ENCODE measurements around the gene PIM3.
A peak's percentile ranks its signal among the peaks of the same experiment; 100 is the strongest.

PIM3 gene

GRCh38 chr22:49998718-49999062, 38.1 kb downstream of the PIM3 start:
- no peak for DNase-seq (ENCODE audit: extremely low read depth, insufficient read length)
- H3K4me3 ChIP-seq (replicated peaks; ENCODE audit: low read depth, low read length) = no peak overlapping the region
- no peak for TF ChIP-seq CTCF (IDR thresholded peaks at IDR 0.05; ENCODE audit: insufficient read depth, low read length, poor library complexity, severe bottlenecking)
- no peaks in the 10 kb centered on the region for H3K27me3 ChIP-seq (replicated peaks; ENCODE audit: control insufficient read depth, insufficient read depth, low read length)
- H3K36me3 ChIP-seq (ENCODE audit: control insufficient read depth, insufficient read depth, low read length) = no peaks in the 10 kb centered on the region

- Histone ChIP-seq H3K27me3 (replicated peaks; ENCODE audit: control insufficient read depth, insufficient read depth, low read length) (no peaks in the 10 kb centered on the region), H3K36me3 (ENCODE audit: control insufficient read depth, insufficient read depth, low read length) (no peaks in the 10 kb centered on the region), H3K4me3 (replicated peaks; ENCODE audit: low read depth, low read length) (no peak overlapping the region)
- TF ChIP-seq CTCF (IDR thresholded peaks at IDR 0.05; ENCODE audit: insufficient read depth, low read length, poor library complexity, severe bottlenecking) = no peak
- DNase-seq (ENCODE audit: extremely low read depth, insufficient read length) = no peak
These were observed 38.7 kb downstream of the PIM3 start for GRCh38 chr22:49999063-49999945.

- no peak for TF ChIP-seq CTCF (IDR thresholded peaks at IDR 0.05; ENCODE audit: insufficient read depth, low read length, poor library complexity, severe bottlenecking)
- DNase-seq (ENCODE audit: extremely low read depth, insufficient read length) = no peak
- no peaks in the 10 kb centered on the region for H3K27me3 ChIP-seq (replicated peaks; ENCODE audit: control insufficient read depth, insufficient read depth, low read length)
- H3K36me3 ChIP-seq (ENCODE audit: control insufficient read depth, insufficient read depth, low read length) = no peaks in the 10 kb centered on the region
- no peak overlapping the region for H3K4me3 ChIP-seq (replicated peaks; ENCODE audit: low read depth, low read length)
These were observed 39.5 kb downstream of the PIM3 start for GRCh38 chr22:49999946-50000586.

GRCh38 chr22:50000587-50001387, 40.2 kb downstream of the PIM3 start:
- TF ChIP-seq CTCF (IDR thresholded peaks at IDR 0.05; ENCODE audit: insufficient read depth, low read length, poor library complexity, severe bottlenecking) = no peak
- DNase-seq (ENCODE audit: extremely low read depth, insufficient read length) = no peak
- Histone ChIP-seq H3K36me3 (ENCODE audit: control insufficient read depth, insufficient read depth, low read length) (no peaks in the 10 kb centered on the region), H3K27me3 (replicated peaks; ENCODE audit: control insufficient read depth, insufficient read depth, low read length) (no peaks in the 10 kb centered on the region), H3K4me3 (replicated peaks; ENCODE audit: low read depth, low read length) (no peak overlapping the region)

- Histone ChIP-seq H3K27me3 (replicated peaks; ENCODE audit: control insufficient read depth, insufficient read depth, low read length) (no peaks in the 10 kb centered on the region), H3K36me3 (ENCODE audit: control insufficient read depth, insufficient read depth, low read length) (no peaks in the 10 kb centered on the region), H3K4me3 (replicated peaks; ENCODE audit: low read depth, low read length) (no peak overlapping the region)
- TF ChIP-seq CTCF (IDR thresholded peaks at IDR 0.05; ENCODE audit: insufficient read depth, low read length, poor library complexity, severe bottlenecking) = peak; percentile 1
- DNase-seq (ENCODE audit: extremely low read depth, insufficient read length) = no peak
These were observed 41.0 kb downstream of the PIM3 start for GRCh38 chr22:50001388-50002231.

Data from GM06990 (cell line).